ENCODE data around the gene GLMP. TPM values are rescaled to one million over a fixed set of nuclear protein-coding genes. Genes with fewer than 3 reads are reported as not detected.
A peak's percentile ranks its signal among the peaks of the same experiment; 100 is the strongest.

The GLMP gene
- total RNA-seq, 1 donor from 2014 or later: 67.6 TPM

GRCh38 chr1:156281281-156281680, 14.2 kb downstream of the GLMP start:
- Mint-ChIP-seq H3K4me1 (ENCODE audit: unreplicated experiment) (peaks cover 30% of the 10 kb centered on the region), H3K27ac (peak overlapping the region; percentile 94), H3K27me3 (no peaks in the 10 kb centered on the region), H3K4me3 (peak overlapping the region; percentile 93), H3K9me3 (no peaks in the 10 kb centered on the region), H3K36me3 (peaks cover 16% of the 10 kb centered on the region)
- TF ChIP-seq, protein P1, sequence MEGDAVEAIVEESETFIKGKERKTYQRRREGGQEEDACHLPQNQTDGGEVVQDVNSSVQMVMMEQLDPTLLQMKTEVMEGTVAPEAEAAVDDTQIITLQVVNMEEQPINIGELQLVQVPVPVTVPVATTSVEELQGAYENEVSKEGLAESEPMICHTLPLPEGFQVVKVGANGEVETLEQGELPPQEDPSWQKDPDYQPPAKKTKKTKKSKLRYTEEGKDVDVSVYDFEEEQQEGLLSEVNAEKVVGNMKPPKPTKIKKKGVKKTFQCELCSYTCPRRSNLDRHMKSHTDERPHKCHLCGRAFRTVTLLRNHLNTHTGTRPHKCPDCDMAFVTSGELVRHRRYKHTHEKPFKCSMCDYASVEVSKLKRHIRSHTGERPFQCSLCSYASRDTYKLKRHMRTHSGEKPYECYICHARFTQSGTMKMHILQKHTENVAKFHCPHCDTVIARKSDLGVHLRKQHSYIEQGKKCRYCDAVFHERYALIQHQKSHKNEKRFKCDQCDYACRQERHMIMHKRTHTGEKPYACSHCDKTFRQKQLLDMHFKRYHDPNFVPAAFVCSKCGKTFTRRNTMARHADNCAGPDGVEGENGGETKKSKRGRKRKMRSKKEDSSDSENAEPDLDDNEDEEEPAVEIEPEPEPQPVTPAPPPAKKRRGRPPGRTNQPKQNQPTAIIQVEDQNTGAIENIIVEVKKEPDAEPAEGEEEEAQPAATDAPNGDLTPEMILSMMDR (conservative IDR thresholded peaks at IDR 0.05): no peak
- DNase-seq (ENCODE audit: extremely low spot score, unreplicated experiment): no peak

DNA sequence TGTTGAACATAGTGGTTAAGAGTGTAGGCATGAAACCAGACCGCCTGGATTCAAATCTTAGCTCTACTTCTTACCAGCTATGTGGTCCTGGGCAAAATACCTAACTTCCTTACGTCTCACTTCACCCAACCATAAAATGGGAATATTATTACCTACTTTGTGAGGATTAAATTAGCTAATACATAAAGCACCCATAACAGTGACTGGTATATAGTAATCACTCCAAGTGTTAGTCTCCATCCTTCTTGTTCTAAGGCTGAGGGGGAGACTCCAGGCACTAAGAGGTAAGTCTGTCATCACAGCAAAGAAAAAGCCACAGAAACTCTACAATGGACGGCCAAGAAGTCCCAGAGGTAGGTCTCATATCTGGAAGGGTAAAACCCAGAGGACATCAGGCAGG, 15.6 kb downstream of the GLMP start:
- Mint-ChIP-seq H3K9me3 (no peaks in the 10 kb centered on the region), H3K27me3 (no peaks in the 10 kb centered on the region), H3K27ac (peak overlapping the region; percentile 10), H3K4me3 (peak overlapping the region; percentile 68), H3K4me1 (ENCODE audit: unreplicated experiment) (peaks cover 30% of the 10 kb centered on the region), H3K36me3 (peaks cover 16% of the 10 kb centered on the region)
- TF ChIP-seq, protein P1 (conservative IDR thresholded peaks at IDR 0.05): no peak
- DNase-seq (ENCODE audit: extremely low spot score, unreplicated experiment): no peak

DNA sequence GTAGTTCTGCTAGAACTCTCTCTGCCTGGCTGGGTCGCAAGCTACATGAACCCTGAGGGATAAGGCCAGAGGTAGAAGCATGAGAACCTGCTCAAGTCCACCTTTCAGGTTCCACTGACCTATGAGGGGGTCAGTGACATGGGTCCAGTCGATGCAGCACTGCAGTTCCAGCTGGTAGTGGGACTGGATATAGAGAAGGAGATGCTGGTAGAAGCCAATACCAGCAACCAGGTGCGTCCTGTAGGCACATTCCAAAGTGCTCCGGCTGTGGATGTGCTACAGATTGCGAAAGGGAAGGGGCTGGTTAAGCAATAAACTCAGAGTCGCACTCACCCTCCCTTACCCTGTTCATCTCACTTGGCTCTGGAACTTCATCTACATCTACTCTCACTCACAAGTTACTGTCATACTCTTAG, 18.5 kb downstream of the GLMP start:
- Mint-ChIP-seq H3K4me3 (no peak overlapping the region), H3K27me3 (no peaks in the 10 kb centered on the region), H3K27ac (no peak overlapping the region), H3K4me1 (ENCODE audit: unreplicated experiment) (peaks cover 13% of the 10 kb centered on the region), H3K9me3 (no peaks in the 10 kb centered on the region), H3K36me3 (peaks cover 31% of the 10 kb centered on the region)
- no peak for DNase-seq (ENCODE audit: extremely low spot score, unreplicated experiment)
- TF ChIP-seq, protein P1 (conservative IDR thresholded peaks at IDR 0.05): no peak

DNA sequence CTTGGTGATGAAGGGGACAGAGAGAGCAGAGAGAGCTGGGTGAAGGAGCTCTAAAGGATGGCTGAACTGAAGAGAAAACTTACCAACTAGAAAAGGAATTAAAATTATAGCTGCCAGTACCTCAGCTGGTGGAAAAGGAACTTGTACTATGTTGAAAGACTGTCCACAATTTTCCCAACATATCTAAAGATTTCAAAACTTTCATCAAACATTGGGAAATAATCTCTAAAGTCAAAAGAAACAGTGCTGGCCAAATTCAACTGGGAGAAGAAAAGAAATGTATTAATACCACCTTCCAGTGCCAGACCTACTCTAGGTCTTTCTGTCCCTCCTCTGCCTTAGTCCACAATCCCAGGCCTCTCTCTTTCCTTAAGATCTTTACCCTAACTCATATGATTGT, 18.9 kb downstream of the GLMP start:
- Mint-ChIP-seq H3K4me1 (ENCODE audit: unreplicated experiment) (peaks cover 11% of the 10 kb centered on the region), H3K36me3 (peaks cover 34% of the 10 kb centered on the region), H3K27me3 (no peaks in the 10 kb centered on the region), H3K4me3 (no peak overlapping the region), H3K27ac (no peak overlapping the region), H3K9me3 (no peaks in the 10 kb centered on the region)
- TF ChIP-seq, protein P1 (conservative IDR thresholded peaks at IDR 0.05): no peak
- DNase-seq (ENCODE audit: extremely low spot score, unreplicated experiment): no peak

GRCh38 chr1:156270314-156270713, 25.2 kb downstream of the GLMP start:
- H3K36me3 Mint-ChIP-seq: peaks cover 43% of the 10 kb centered on the region
- H3K27ac Mint-ChIP-seq: no peak overlapping the region
- H3K9me3 Mint-ChIP-seq: no peaks in the 10 kb centered on the region
- H3K27me3 Mint-ChIP-seq: no peaks in the 10 kb centered on the region
- TF ChIP-seq, protein P1 (conservative IDR thresholded peaks at IDR 0.05): no peak
- DNase-seq (ENCODE audit: extremely low spot score, unreplicated experiment): no peak
- no peak overlapping the region for H3K4me3 Mint-ChIP-seq
- H3K4me1 Mint-ChIP-seq (ENCODE audit: unreplicated experiment): no peaks in the 10 kb centered on the region

- Mint-ChIP-seq H3K27me3 (no peaks in the 10 kb centered on the region), H3K9me3 (no peaks in the 10 kb centered on the region), H3K4me3 (no peak overlapping the region), H3K36me3 (peaks cover 42% of the 10 kb centered on the region), H3K4me1 (ENCODE audit: unreplicated experiment) (no peaks in the 10 kb centered on the region), H3K27ac (no peak overlapping the region)
- DNase-seq (ENCODE audit: extremely low spot score, unreplicated experiment): no peak
- TF ChIP-seq, protein P1 (conservative IDR thresholded peaks at IDR 0.05): no peak
Measured at GRCh38 chr1:156268336-156268735, 27.1 kb downstream of the GLMP start.
